Stomach (tissue), 4 donors: ENCODE data around the gene KCND2.

ENCODE experiments used
- POLR2A ChIP-seq, 4 donors: fragments of 450-650 bp; IDR thresholded peaks; one replicate each; pipeline ENCODE4 v1.6.1; 2016; ENCODE audit warnings: antibody characterized with exemption in 4 of 4, control low read depth in 2 of 4, mild to moderate bottlenecking in 1 of 4, moderate library complexity in 1 of 4
- TF ChIP-seq, protein P1 (sequence below), 7 experiments: fragments of 450-650 bp in 4 of 7; fragments of 200-600 bp in 3 of 7; sonication (generic) in 3 of 7; IDR thresholded peaks; one replicate each; pipeline ENCODE4 v1.5.1; 2016 to 2019; ENCODE audit warnings: antibody characterized with exemption in 7 of 7, control low read depth in 2 of 7, mild to moderate bottlenecking in 1 of 7

- TF ChIP-seq, protein P1, sequence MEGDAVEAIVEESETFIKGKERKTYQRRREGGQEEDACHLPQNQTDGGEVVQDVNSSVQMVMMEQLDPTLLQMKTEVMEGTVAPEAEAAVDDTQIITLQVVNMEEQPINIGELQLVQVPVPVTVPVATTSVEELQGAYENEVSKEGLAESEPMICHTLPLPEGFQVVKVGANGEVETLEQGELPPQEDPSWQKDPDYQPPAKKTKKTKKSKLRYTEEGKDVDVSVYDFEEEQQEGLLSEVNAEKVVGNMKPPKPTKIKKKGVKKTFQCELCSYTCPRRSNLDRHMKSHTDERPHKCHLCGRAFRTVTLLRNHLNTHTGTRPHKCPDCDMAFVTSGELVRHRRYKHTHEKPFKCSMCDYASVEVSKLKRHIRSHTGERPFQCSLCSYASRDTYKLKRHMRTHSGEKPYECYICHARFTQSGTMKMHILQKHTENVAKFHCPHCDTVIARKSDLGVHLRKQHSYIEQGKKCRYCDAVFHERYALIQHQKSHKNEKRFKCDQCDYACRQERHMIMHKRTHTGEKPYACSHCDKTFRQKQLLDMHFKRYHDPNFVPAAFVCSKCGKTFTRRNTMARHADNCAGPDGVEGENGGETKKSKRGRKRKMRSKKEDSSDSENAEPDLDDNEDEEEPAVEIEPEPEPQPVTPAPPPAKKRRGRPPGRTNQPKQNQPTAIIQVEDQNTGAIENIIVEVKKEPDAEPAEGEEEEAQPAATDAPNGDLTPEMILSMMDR (IDR thresholded peaks at IDR 0.05), result no peak
- no peak for TF ChIP-seq POLR2A (IDR thresholded peaks at IDR 0.05)
Observed at GRCh38 chr7:120473352-120473751, 200.4 kb downstream of the KCND2 start.
